Esophagus squamous epithelium (tissue), 5 donors: Measurements from ENCODE around the gene KCTD4. TPM values are rescaled to one million over a fixed set of nuclear protein-coding genes. Genes with fewer than 3 reads are reported as not detected.
A peak's percentile ranks its signal among the peaks of the same experiment; 100 is the strongest.

Source experiments
- DNase-seq: peaks from one replicate; lab custom pipeline; 2025; lab: John Stamatoyannopoulos, UW
- H3K27ac ChIP-seq, 4 donors: fragments of 200-600 bp; sonication (generic); one replicate each; pipeline ENCODE4 v1.5.1; 2016 to 2019; ENCODE audit warnings: mild to moderate bottlenecking in 1 of 4
- H3K27me3 ChIP-seq, 4 donors: fragments of 200-600 bp; sonication (generic); 1 replicate in 3 of 4; 2 replicates in 1 of 4; pipeline versions ENCODE4 v1.5.1 to v1.6.0; 2017 to 2021; ENCODE audit warnings: antibody characterized with exemption in 1 of 4
- H3K36me3 ChIP-seq, 3 donors: fragments of 200-600 bp; sonication (generic); one replicate each; pipeline ENCODE4 v1.5.1; 2016 to 2019
- H3K4me1 ChIP-seq, 3 donors: fragments of 200-600 bp; sonication (generic); one replicate each; pipeline ENCODE4 v1.5.1; 2017 to 2019
- H3K4me3 ChIP-seq, 4 donors: fragments of 200-600 bp; sonication (generic); 1 replicate in 3 of 4; 2 replicates in 1 of 4; pipeline ENCODE4 v1.5.1; 2016 to 2019; ENCODE audit warnings: mild to moderate bottlenecking in 2 of 4, moderate library complexity in 1 of 4
- H3K9me3 ChIP-seq, 3 donors: fragments of 200-600 bp; sonication (generic); one replicate each; pipeline ENCODE4 v1.5.1; 2016 to 2019
- CTCF ChIP-seq, 6 experiments: fragments of 450-650 bp in 4 of 6; fragments of 200-600 bp in 2 of 6; sonication (generic) in 2 of 6; IDR thresholded peaks; one replicate each; pipeline ENCODE4 v1.5.1; 2016 to 2019; ENCODE audit warnings: antibody characterized with exemption in 6 of 6, mild to moderate bottlenecking in 4 of 6, moderate library complexity in 4 of 6
- POLR2A ChIP-seq, 4 donors: fragments of 450-650 bp; IDR thresholded peaks; one replicate each; pipeline ENCODE4 v1.6.1; 2017; ENCODE audit warnings: antibody characterized with exemption in 4 of 4, mild to moderate bottlenecking in 4 of 4, moderate library complexity in 3 of 4
- WGBS, 2 donors: methylation state at CpG; one replicate each; pipeline ENCODE4 v1.1.5; 2018; 5-methylcytosine and 5-hydroxymethylcytosine counted together
- intact Hi-C: fragments of 100-400 bp; cut with DNase I; formaldehyde crosslinking; loops from one replicate; pipeline ENCODE4 v1.15.0; 2022
- total RNA-seq, 4 donors: library from RNA; depleted of rRNA; stranded (reverse); fragments of >200 nt; gene quantifications; one replicate each; pipeline ENCODE4 v1.1.0, GENCODE V29; 2016
- donor health status: DM: yes; HTN: yes; CAD: no.

KCTD4 gene
- total RNA-seq, 4 donors from 2014 or later, result not detected

- no peak overlapping the region for H3K4me3 ChIP-seq
- DNase-seq, result no peak
- no peaks in the 10 kb centered on the region for H3K9me3 ChIP-seq
- intact Hi-C loops, result no loop called here
- peak overlapping the region in 2 of 4 donors; percentile 31 to 55 for H3K27ac ChIP-seq
- H3K27me3 ChIP-seq, result no peaks in the 10 kb centered on the region
- H3K36me3 ChIP-seq, result no peaks in the 10 kb centered on the region
- TF ChIP-seq POLR2A (IDR thresholded peaks at IDR 0.05) (no peak), CTCF (IDR thresholded peaks at IDR 0.05) (no peak)
- 4 to 19% methylated on average over 3 of the region's 3 CpGs for WGBS, 2 donors
- H3K4me1 ChIP-seq, result peaks cover 0 to 46% (median 0%) of the 10 kb centered on the region in 3 donors
Measured at GRCh38 chr13:45242070-45242469, 41.2 kb upstream of the KCTD4 start.

- H3K27me3 ChIP-seq, result no peaks in the 10 kb centered on the region
- H3K27ac ChIP-seq, result no peak overlapping the region
- intact Hi-C loops, result no loop called here
- H3K36me3 ChIP-seq, result no peaks in the 10 kb centered on the region
- no peak overlapping the region for H3K4me3 ChIP-seq
- peaks cover 0 to 46% (median 0%) of the 10 kb centered on the region in 3 donors for H3K4me1 ChIP-seq
- no peaks in the 10 kb centered on the region for H3K9me3 ChIP-seq
- no peak for TF ChIP-seq CTCF (IDR thresholded peaks at IDR 0.05)
- no peak for TF ChIP-seq POLR2A (IDR thresholded peaks at IDR 0.05)
- DNase-seq, result no peak
Measured at GRCh38 chr13:45240143-45240542, 39.3 kb upstream of the KCTD4 start.

GRCh38 chr13:45238945-45239795, 38.3 kb upstream of the KCTD4 start:
- Histone ChIP-seq H3K36me3 (no peaks in the 10 kb centered on the region), H3K4me1 (peaks cover 0 to 46% (median 0%) of the 10 kb centered on the region in 3 donors), H3K27ac (peak overlapping the region in 3 of 4 donors; percentile 13 to 67 (median 44)), H3K9me3 (no peaks in the 10 kb centered on the region), H3K27me3 (no peaks in the 10 kb centered on the region), H3K4me3 (no peak overlapping the region)
- no peak for DNase-seq
- WGBS, 2 donors, result 51 to 55% methylated on average over 4 of the region's 4 CpGs
- intact Hi-C loops, result no loop called here
- TF ChIP-seq POLR2A (IDR thresholded peaks at IDR 0.05), result no peak
- TF ChIP-seq CTCF (IDR thresholded peaks at IDR 0.05), result no peak

- Histone ChIP-seq H3K4me3 (no peak overlapping the region), H3K36me3 (no peaks in the 10 kb centered on the region), H3K9me3 (no peaks in the 10 kb centered on the region), H3K27me3 (no peaks in the 10 kb centered on the region), H3K27ac (no peak overlapping the region), H3K4me1 (no peaks in the 10 kb centered on the region)
- DNase-seq, result no peak
- intact Hi-C loops, result no loop called here
- no peak for TF ChIP-seq CTCF (IDR thresholded peaks at IDR 0.05)
- WGBS, 2 donors, result 100% methylated on average over 2 of the region's 2 CpGs
Measured at GRCh38 chr13:45232591-45232990, 31.7 kb upstream of the KCTD4 start.

GRCh38 chr13:45231722-45232121, 30.9 kb upstream of the KCTD4 start:
- no peak for TF ChIP-seq CTCF (IDR thresholded peaks at IDR 0.05)
- no peak for TF ChIP-seq POLR2A (IDR thresholded peaks at IDR 0.05)
- DNase-seq, result no peak
- intact Hi-C loops, result no loop called here
- 15 to 26% methylated on average over 1 of the region's 1 CpG for WGBS, 2 donors
- Histone ChIP-seq H3K36me3 (no peaks in the 10 kb centered on the region), H3K27ac (no peak overlapping the region), H3K4me1 (no peaks in the 10 kb centered on the region), H3K9me3 (no peaks in the 10 kb centered on the region), H3K4me3 (no peak overlapping the region), H3K27me3 (no peaks in the 10 kb centered on the region)
